Islet precursor cell (in vitro differentiated cells): ENCODE data around the gene UNC5C.
"Not testable (repeated sequence)": the region's sequence is repeated elsewhere in the genome, so short reads cannot be mapped to it uniquely, and the experiment has no call there.

Experiments
- DNase-seq: peaks from one replicate; pipeline ENCODE4 v3.0.0-alpha.2; 2018

The UNC5C gene

GRCh38 chr4:95161781-95162469 is 386.8 kb downstream of the UNC5C start:
- DNase-seq = no peak

GRCh38 chr4:95159384-95159783 is 389.4 kb downstream of the UNC5C start:
- DNase-seq = no peak

- DNase-seq = no peak
Measured at GRCh38 chr4:95158626-95159025, 390.1 kb downstream of the UNC5C start.

- DNase-seq = no peak
Measured at GRCh38 chr4:95158045-95158444, 390.7 kb downstream of the UNC5C start.

GRCh38 chr4:95157596-95157995 is 391.2 kb downstream of the UNC5C start:
- no peak for DNase-seq

- DNase-seq = no peak
Measured at GRCh38 chr4:95156452-95156765, 392.4 kb downstream of the UNC5C start.

GRCh38 chr4:95155759-95156451 is 392.9 kb downstream of the UNC5C start:
- no peak for DNase-seq

- DNase-seq = peak; percentile 63
Measured at GRCh38 chr4:95153182-95153581, 395.6 kb downstream of the UNC5C start.

- no peak for DNase-seq
Measured at GRCh38 chr4:95151255-95151654, 397.5 kb downstream of the UNC5C start.

GRCh38 chr4:95142932-95143331 is 405.8 kb downstream of the UNC5C start:
- DNase-seq = no peak

GRCh38 chr4:95141361-95141760 is 407.4 kb downstream of the UNC5C start:
- no peak for DNase-seq

GRCh38 chr4:95139424-95139823 is 409.3 kb downstream of the UNC5C start:
- not testable (repeated sequence) for DNase-seq

GRCh38 chr4:95134016-95134415 is 414.8 kb downstream of the UNC5C start:
- not testable (repeated sequence) for DNase-seq

GRCh38 chr4:95129821-95130311 is 418.9 kb downstream of the UNC5C start:
- no peak for DNase-seq

- DNase-seq = no peak
Measured at GRCh38 chr4:95129031-95129430, 419.7 kb downstream of the UNC5C start.

GRCh38 chr4:95124906-95125504 is 423.8 kb downstream of the UNC5C start:
- DNase-seq = peak; percentile 70

GRCh38 chr4:95122001-95122400 is 426.8 kb downstream of the UNC5C start:
- no peak for DNase-seq

- DNase-seq = no peak
Measured at GRCh38 chr4:95120456-95120855, 428.3 kb downstream of the UNC5C start.

- peak; percentile 91 for DNase-seq
Measured at GRCh38 chr4:95118497-95118896, 430.3 kb downstream of the UNC5C start.

GRCh38 chr4:95114521-95114920 is 434.3 kb downstream of the UNC5C start:
- no peak for DNase-seq
